Esophagus muscularis mucosa (tissue), 4 donors: Measurements from ENCODE around the gene RNF227.
"Not testable (repeated sequence)": the region's sequence is repeated elsewhere in the genome, so short reads cannot be mapped to it uniquely, and the experiment has no call there.

Experiments used
- EP300 ChIP-seq: sonication (generic); formaldehyde crosslinking; IDR thresholded peaks from one replicate; pipeline ENCODE4 v1.6.1; 2017; ENCODE audit warnings: antibody characterized with exemption
- POLR2A ChIP-seq: fragments of 450-650 bp; IDR thresholded peaks from one replicate; pipeline ENCODE4 v1.6.1; 2017; ENCODE audit warnings: antibody characterized with exemption, moderate library complexity, mild to moderate bottlenecking, low read depth
- TF ChIP-seq, protein P1 (sequence below), 3 experiments: fragments of 200-600 bp in 2 of 3; fragments of 450-650 bp in 1 of 3; sonication (generic) in 2 of 3; IDR thresholded peaks; one replicate each; pipeline ENCODE4 v1.5.1; 2017 to 2019; ENCODE audit warnings: antibody characterized with exemption in 3 of 3, mild to moderate bottlenecking in 2 of 3, moderate library complexity in 1 of 3

DNA sequence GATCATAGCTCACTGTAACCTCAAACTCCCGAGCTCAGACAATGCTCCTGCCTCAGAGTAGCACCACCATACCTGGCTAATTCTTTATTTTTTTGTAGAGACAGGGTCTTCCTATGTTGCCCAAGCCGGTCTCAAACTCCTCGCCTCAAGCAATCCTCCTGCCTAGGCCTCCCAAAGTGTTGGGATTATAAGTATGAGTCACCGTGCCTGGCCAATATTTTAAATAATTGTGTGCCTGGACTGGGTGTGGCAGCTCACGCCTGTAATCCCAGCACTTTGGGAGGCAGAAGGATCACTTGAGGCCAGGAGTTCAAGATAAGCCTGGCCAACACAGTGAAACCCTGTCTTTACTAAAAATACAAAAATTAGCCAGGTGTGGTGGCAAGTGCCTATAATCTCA is 51.7 kb downstream of the RNF227 start:
- TF ChIP-seq, protein P1, sequence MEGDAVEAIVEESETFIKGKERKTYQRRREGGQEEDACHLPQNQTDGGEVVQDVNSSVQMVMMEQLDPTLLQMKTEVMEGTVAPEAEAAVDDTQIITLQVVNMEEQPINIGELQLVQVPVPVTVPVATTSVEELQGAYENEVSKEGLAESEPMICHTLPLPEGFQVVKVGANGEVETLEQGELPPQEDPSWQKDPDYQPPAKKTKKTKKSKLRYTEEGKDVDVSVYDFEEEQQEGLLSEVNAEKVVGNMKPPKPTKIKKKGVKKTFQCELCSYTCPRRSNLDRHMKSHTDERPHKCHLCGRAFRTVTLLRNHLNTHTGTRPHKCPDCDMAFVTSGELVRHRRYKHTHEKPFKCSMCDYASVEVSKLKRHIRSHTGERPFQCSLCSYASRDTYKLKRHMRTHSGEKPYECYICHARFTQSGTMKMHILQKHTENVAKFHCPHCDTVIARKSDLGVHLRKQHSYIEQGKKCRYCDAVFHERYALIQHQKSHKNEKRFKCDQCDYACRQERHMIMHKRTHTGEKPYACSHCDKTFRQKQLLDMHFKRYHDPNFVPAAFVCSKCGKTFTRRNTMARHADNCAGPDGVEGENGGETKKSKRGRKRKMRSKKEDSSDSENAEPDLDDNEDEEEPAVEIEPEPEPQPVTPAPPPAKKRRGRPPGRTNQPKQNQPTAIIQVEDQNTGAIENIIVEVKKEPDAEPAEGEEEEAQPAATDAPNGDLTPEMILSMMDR (IDR thresholded peaks at IDR 0.05): not testable (repeated sequence)
- TF ChIP-seq POLR2A, EP300: not testable (repeated sequence)
